Measurements from ENCODE around the gene ZNF76.
A peak's percentile ranks its signal among the peaks of the same experiment; 100 is the strongest.
"Not testable (repeated sequence)": the region's sequence is repeated elsewhere in the genome, so short reads cannot be mapped to it uniquely, and the experiment has no call there.

ZNF76 gene

GRCh38 chr6:35328108-35328723 lies 68.7 kb downstream of the ZNF76 start:
- H3K27ac ChIP-seq, result no peak overlapping the region
- no peaks in the 10 kb centered on the region for H3K9me3 ChIP-seq (ENCODE audit: low read depth, low read length)
- TF ChIP-seq POLR2AphosphoS5 (IDR thresholded peaks at IDR 0.05; ENCODE audit: borderline replicate concordance, low read depth, low read length) (no peak), FOXP2 (optimal IDR thresholded peaks at IDR 0.05; ENCODE audit: control extremely low read depth, extremely low read length, insufficient read depth) (no peak), EZH2 (IDR thresholded peaks at IDR 0.05) (no peak)
- no peak for DNase-seq (ENCODE audit: low read depth, low spot score)
- no peak overlapping the region for H3K9ac ChIP-seq (ENCODE audit: insufficient read length)
- H3K36me3 ChIP-seq (ENCODE audit: insufficient read depth, low read length), result no peaks in the 10 kb centered on the region
- H3K4me3 ChIP-seq, result no peak overlapping the region

GRCh38 chr6:35328965-35329364 lies 69.4 kb downstream of the ZNF76 start:
- not testable (repeated sequence) for H3K9me3 ChIP-seq (ENCODE audit: low read depth, low read length); DNase-seq (ENCODE audit: low read depth, low spot score); H3K9ac ChIP-seq (ENCODE audit: insufficient read length); H3K27ac ChIP-seq; H3K36me3 ChIP-seq (ENCODE audit: insufficient read depth, low read length); H3K4me3 ChIP-seq

- Histone ChIP-seq H3K27ac (no peak overlapping the region), H3K36me3 (ENCODE audit: insufficient read depth, low read length) (no peaks in the 10 kb centered on the region), H3K9me3 (ENCODE audit: low read depth, low read length) (no peaks in the 10 kb centered on the region), H3K9ac (ENCODE audit: insufficient read length) (no peak overlapping the region), H3K4me3 (no peak overlapping the region)
- no peak for DNase-seq (ENCODE audit: low read depth, low spot score)
- no peak for TF ChIP-seq POLR2AphosphoS5 (IDR thresholded peaks at IDR 0.05; ENCODE audit: borderline replicate concordance, low read depth, low read length)
- TF ChIP-seq EZH2 (IDR thresholded peaks at IDR 0.05), result no peak
- TF ChIP-seq FOXP2 (optimal IDR thresholded peaks at IDR 0.05; ENCODE audit: control extremely low read depth, extremely low read length, insufficient read depth), result no peak
Observed at GRCh38 chr6:35330541-35331119, 71.1 kb downstream of the ZNF76 start.

- not testable (repeated sequence) for DNase-seq (ENCODE audit: low read depth, low spot score); H3K4me3 ChIP-seq; H3K36me3 ChIP-seq (ENCODE audit: insufficient read depth, low read length); H3K9me3 ChIP-seq (ENCODE audit: low read depth, low read length); H3K9ac ChIP-seq (ENCODE audit: insufficient read length); H3K27ac ChIP-seq
Observed at GRCh38 chr6:35332074-35332887, 72.7 kb downstream of the ZNF76 start.

GRCh38 chr6:35341557-35341956 lies 82.0 kb downstream of the ZNF76 start:
- Histone ChIP-seq H3K9ac (ENCODE audit: insufficient read length) (no peak overlapping the region), H3K36me3 (ENCODE audit: insufficient read depth, low read length) (no peaks in the 10 kb centered on the region), H3K4me3 (no peak overlapping the region), H3K9me3 (ENCODE audit: low read depth, low read length) (no peaks in the 10 kb centered on the region), H3K27ac (no peak overlapping the region)
- DNase-seq (ENCODE audit: low read depth, low spot score), result no peak
- TF ChIP-seq EZH2 (IDR thresholded peaks at IDR 0.05), result no peak
- TF ChIP-seq FOXP2 (optimal IDR thresholded peaks at IDR 0.05; ENCODE audit: control extremely low read depth, extremely low read length, insufficient read depth), result no peak
- TF ChIP-seq POLR2AphosphoS5 (IDR thresholded peaks at IDR 0.05; ENCODE audit: borderline replicate concordance, low read depth, low read length), result no peak

DNA sequence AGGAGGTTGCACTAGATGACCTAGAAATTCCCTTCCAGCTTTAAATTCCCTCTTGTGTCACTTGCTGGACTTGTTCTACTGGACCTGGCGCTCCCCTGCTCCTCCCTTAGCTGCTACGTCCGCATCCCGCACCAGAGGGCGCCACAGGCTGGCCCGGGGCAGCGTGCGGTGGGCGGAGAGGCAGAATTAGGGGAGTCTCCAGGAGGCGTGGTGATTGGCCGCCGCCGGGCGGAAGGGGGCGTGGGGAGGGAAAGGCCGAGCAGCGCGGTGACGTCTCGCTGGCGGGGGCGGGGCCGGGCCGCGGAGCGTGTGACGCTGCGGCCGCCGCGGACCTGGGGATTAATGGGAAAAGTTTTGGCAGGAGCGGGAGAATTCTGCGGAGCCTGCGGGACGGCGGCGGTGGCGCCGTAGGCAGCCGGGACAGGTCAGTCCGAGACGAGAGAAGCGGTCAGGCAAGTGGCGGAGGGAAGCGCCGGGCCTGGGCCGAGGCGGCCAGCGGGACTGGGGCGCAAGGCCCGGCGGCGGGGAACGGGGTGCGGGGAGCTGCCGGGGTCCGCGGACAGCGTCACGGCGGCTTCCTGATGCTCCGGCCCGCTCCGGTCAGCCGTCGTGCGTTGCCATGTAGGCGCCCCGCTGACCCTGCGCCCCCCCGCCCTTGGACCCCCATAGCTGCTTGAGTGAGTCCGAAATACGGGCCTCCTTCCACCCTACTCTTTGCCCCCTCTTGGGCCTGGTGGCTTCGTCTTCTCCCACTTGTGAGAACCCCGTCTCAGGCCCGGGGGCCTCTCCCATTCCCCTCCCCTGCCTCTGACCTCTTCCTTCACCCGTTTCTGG lies 82.9 kb downstream of the ZNF76 start, which contains the start of gene PPARD:
Gene PPARD, plus strand, starts transcription at position 301 of the 834 bp plus-strand sequence. CDS start 68,530 bp downstream, outside the sequence.
- peak; percentile 59 for DNase-seq (ENCODE audit: low read depth, low spot score)
- Histone ChIP-seq H3K4me3 (peak within 1 kb of the TSS; percentile 87), H3K27ac (no peak within 1 kb of the TSS)

DNA sequence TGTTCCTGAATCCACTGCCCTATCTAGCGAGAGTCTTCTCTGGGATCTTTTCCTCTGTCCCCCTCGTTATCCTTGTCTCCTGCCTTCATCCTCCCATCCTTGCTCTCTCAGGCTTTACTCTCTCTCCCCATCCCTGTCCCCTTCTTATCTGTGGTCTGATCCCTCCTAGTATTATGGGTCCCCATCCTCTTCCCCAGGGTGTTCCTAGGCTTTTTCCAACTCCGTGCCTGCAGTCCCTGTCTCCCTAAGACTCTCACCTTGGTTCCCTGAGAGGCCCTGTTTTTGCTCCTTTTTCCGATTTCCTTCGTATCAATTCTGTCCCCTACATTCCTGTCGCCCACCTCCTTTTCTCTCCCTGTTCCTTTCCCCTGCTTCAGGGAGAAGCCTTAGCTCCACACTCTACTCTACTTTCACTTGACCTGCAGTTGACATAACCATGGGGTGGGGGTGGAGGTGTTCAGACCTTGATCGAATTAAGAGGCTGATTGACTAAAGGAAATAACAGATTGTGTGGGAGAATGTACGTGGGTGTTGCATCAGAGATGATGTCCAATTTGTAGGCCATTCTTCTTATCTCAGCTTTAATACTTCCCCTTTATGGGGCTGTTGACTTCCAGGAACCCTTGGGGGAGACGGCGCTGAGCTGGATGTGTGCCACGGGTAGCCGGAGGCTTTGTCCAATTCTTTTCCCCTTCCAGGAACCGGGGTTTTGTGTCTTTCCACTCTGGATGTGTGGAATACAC lies 83.7 kb downstream of the ZNF76 start:
- no peak for DNase-seq (ENCODE audit: low read depth, low spot score)
- no peak overlapping the region for H3K27ac ChIP-seq
- H3K9me3 ChIP-seq (ENCODE audit: low read depth, low read length), result no peaks in the 10 kb centered on the region
- TF ChIP-seq EZH2 (IDR thresholded peaks at IDR 0.05) (no peak), POLR2AphosphoS5 (IDR thresholded peaks at IDR 0.05; ENCODE audit: borderline replicate concordance, low read depth, low read length) (no peak), FOXP2 (optimal IDR thresholded peaks at IDR 0.05; ENCODE audit: control extremely low read depth, extremely low read length, insufficient read depth) (no peak)
- H3K9ac ChIP-seq (ENCODE audit: insufficient read length), result peak overlapping the region; percentile 73
- no peaks in the 10 kb centered on the region for H3K36me3 ChIP-seq (ENCODE audit: insufficient read depth, low read length)
- H3K4me3 ChIP-seq, result peak overlapping the region; percentile 87

More for the DNA sequence above, 82.9 kb downstream of the ZNF76 start, which contains the start of gene PPARD:
- peak within 1 kb of the TSS; percentile 73 for H3K9ac ChIP-seq (ENCODE audit: insufficient read length)
- H3K9me3 ChIP-seq (ENCODE audit: low read depth, low read length), result no peaks in the 10 kb centered on the region
- no peaks in the 10 kb centered on the region for H3K36me3 ChIP-seq (ENCODE audit: insufficient read depth, low read length)
- peak; percentile 78; the same call in 1 of the 2 replicates for TF ChIP-seq POLR2AphosphoS5 (IDR thresholded peaks at IDR 0.05; ENCODE audit: borderline replicate concordance, low read depth, low read length)
- TF ChIP-seq EZH2 (IDR thresholded peaks at IDR 0.05), result no peak
- TF ChIP-seq FOXP2 (optimal IDR thresholded peaks at IDR 0.05; ENCODE audit: control extremely low read depth, extremely low read length, insufficient read depth), result peak; percentile 75
